ENCODE measurements around the gene WNT5A.
"Not testable (repeated sequence)": the region's sequence is repeated elsewhere in the genome, so short reads cannot be mapped to it uniquely, and the experiment has no call there.

The WNT5A gene

DNA sequence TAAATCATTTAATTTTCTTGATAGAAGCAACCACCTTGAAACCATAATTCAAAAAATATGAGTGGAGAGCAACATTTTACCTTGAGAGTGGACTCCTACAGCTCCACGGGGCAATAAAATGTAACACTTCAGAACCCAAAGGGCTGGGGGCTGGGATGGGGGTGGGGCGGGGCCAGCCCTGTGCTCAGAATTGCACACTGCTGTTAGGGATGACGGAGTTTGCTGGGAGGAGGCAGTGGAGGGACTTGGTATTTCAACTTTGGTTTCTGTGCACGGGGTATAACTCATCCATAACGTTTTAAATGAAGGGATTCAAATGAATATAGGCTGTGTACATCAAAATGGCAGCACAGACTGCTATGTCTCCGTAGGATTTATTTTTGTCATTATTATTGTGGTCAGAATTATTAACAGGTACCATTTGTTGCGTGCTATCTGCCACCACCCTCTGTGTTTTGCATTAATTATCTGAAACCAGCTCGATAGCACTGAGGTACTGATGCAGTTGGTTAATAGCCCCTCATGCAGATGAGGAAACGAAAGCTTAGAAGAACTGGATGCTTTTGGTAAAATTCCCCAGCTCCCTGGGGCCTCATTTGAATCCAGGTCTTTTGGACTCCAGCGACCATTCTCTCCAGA lies 29.4 kb upstream of the WNT5A start:
- Histone ChIP-seq H3K27me3 (ENCODE audit: low read depth) (no peaks in the 10 kb centered on the region), H3K4me1 (peaks cover 41% of the 10 kb centered on the region), H3K9me3 (no peaks in the 10 kb centered on the region), H3K36me3 (replicated peaks) (no peaks in the 10 kb centered on the region), H3K4me3 (no peak overlapping the region)
- no peak for DNase-seq (ENCODE audit: low spot score in 2 of 2)
- in situ Hi-C loops (cut with MboI; ENCODE audit: low sequenced_read_pairs) = no loop called here

GRCh38 chr3:55515550-55516246 lies 28.6 kb upstream of the WNT5A start:
- no peak overlapping the region for H3K4me3 ChIP-seq
- DNase-seq (ENCODE audit: low spot score in 2 of 2) = no peak
- no peaks in the 10 kb centered on the region for H3K36me3 ChIP-seq (replicated peaks)
- in situ Hi-C loops (cut with MboI; ENCODE audit: low sequenced_read_pairs) = no loop called here
- no peaks in the 10 kb centered on the region for H3K9me3 ChIP-seq
- H3K4me1 ChIP-seq = peaks cover 43% of the 10 kb centered on the region
- no peaks in the 10 kb centered on the region for H3K27me3 ChIP-seq (ENCODE audit: low read depth)

DNA sequence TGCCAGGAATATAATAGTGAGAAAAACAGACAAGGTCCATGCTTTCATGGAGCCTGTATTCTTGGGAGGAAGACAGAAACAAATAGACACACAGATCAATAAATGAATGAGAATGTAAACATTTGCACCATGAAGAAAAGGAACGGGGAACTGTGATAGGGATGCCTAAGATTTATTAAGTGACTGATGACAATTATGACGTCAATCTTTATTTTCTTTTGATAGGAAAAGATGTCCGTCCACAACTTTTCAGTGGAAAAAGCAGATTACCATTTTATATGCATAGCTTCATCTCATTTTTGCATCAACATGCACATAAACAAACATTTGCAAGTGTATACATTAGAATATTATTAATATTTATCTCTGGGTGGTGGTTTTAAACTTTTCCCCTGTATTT lies 27.9 kb upstream of the WNT5A start:
- no peak for DNase-seq (ENCODE audit: low spot score in 2 of 2)
- peaks cover 43% of the 10 kb centered on the region for H3K4me1 ChIP-seq
- H3K36me3 ChIP-seq (replicated peaks) = no peaks in the 10 kb centered on the region
- H3K4me3 ChIP-seq = no peak overlapping the region
- no peaks in the 10 kb centered on the region for H3K9me3 ChIP-seq
- H3K27me3 ChIP-seq (ENCODE audit: low read depth) = no peaks in the 10 kb centered on the region
- in situ Hi-C loops (cut with MboI; ENCODE audit: low sequenced_read_pairs) = no loop called here

DNA sequence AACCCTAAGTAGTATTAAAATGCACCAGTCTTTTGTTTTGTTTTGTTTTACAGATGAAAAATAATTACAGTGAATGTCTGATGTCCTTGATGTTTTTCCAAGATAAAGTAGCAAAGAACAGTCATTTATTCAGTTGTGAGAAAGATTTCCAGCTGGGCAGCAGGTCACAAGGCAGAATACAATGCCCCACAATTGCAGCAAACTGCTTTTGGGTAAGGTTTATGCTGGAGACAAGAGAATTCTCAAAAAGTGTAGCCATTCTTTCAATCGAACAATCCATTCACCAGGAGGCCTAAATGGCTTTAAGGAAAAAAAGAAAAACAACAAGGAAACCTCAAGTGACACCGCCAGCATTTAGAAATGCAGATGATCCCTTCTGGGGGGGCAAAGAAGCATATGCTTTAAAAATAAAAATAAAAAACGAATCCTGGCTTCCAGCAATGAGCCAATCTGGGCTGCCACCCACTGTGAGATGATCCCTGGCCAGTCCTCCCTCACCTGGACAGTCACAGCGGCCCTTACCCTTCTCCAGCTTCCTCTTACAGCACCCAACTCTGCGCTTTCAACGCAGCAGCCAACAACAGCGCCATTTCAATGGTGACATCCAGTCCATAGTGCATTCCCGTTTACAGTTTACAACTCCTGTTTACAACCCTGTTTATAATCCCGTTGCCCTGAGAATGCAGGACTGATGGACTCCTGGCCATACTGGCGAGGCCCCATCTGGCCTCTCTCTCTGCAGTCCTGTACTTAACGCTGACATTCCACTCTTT lies 25.7 kb upstream of the WNT5A start:
- Histone ChIP-seq H3K27me3 (ENCODE audit: low read depth) (no peaks in the 10 kb centered on the region), H3K9me3 (no peaks in the 10 kb centered on the region), H3K4me1 (peaks cover 26% of the 10 kb centered on the region), H3K36me3 (replicated peaks) (no peaks in the 10 kb centered on the region), H3K4me3 (no peak overlapping the region)
- DNase-seq (ENCODE audit: low spot score in 2 of 2) = peak; percentile 59 to 82
- in situ Hi-C loops (cut with MboI; ENCODE audit: low sequenced_read_pairs) = no loop called here

- DNase-seq (ENCODE audit: low spot score in 2 of 2) = peak in 1 of 2 experiments; percentile 17
- no peaks in the 10 kb centered on the region for H3K27me3 ChIP-seq (ENCODE audit: low read depth)
- H3K36me3 ChIP-seq (replicated peaks) = no peaks in the 10 kb centered on the region
- H3K4me1 ChIP-seq = peaks cover 26% of the 10 kb centered on the region
- no peak overlapping the region for H3K4me3 ChIP-seq
- in situ Hi-C loops (cut with MboI; ENCODE audit: low sequenced_read_pairs) = no loop called here
- H3K9me3 ChIP-seq = no peaks in the 10 kb centered on the region
Observed at GRCh38 chr3:55511895-55512570, 24.9 kb upstream of the WNT5A start.

- H3K27me3 ChIP-seq (ENCODE audit: low read depth) = no peaks in the 10 kb centered on the region
- no peak overlapping the region for H3K4me3 ChIP-seq
- H3K36me3 ChIP-seq (replicated peaks) = no peaks in the 10 kb centered on the region
- H3K9me3 ChIP-seq = no peaks in the 10 kb centered on the region
- peaks cover 18% of the 10 kb centered on the region for H3K4me1 ChIP-seq
- DNase-seq (ENCODE audit: low spot score in 2 of 2) = no peak
- in situ Hi-C loops (cut with MboI; ENCODE audit: low sequenced_read_pairs) = no loop called here
Observed at GRCh38 chr3:55508335-55508734, 21.2 kb upstream of the WNT5A start.

- Histone ChIP-seq H3K4me1 (peaks cover 13% of the 10 kb centered on the region), H3K36me3 (replicated peaks) (no peaks in the 10 kb centered on the region), H3K4me3 (no peak overlapping the region), H3K9me3 (no peaks in the 10 kb centered on the region), H3K27me3 (ENCODE audit: low read depth) (no peaks in the 10 kb centered on the region)
- in situ Hi-C loops (cut with MboI; ENCODE audit: low sequenced_read_pairs) = no loop called here
- no peak for DNase-seq (ENCODE audit: low spot score in 2 of 2)
Observed at GRCh38 chr3:55507808-55508207, 20.7 kb upstream of the WNT5A start.

DNA sequence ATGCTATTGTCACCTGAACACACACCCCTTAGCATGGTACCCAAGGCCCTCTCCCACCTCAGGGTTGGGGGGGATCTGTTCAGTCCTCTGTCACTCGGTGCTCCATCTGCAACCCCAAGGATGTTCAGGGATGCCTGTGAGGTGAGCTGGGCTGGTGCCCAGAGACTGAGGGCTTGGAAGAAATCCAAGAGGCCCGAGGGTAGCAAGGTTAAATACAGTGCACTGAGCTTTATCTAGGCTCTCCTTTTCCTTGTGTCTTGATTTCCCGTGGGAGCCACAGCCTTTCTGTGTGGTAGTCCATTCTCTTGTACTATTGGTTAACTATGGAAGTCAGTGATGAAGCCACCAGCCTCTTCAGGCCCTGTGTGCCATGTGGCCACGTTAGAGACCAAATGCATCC lies 18.7 kb upstream of the WNT5A start:
- no peaks in the 10 kb centered on the region for H3K27me3 ChIP-seq (ENCODE audit: low read depth)
- H3K9me3 ChIP-seq = no peaks in the 10 kb centered on the region
- in situ Hi-C loops (cut with MboI; ENCODE audit: low sequenced_read_pairs) = no loop called here
- DNase-seq (ENCODE audit: low spot score in 2 of 2) = no peak
- no peaks in the 10 kb centered on the region for H3K36me3 ChIP-seq (replicated peaks)
- H3K4me3 ChIP-seq = no peak overlapping the region
- H3K4me1 ChIP-seq = no peaks in the 10 kb centered on the region; the same call in 1 of the 2 replicates

DNA sequence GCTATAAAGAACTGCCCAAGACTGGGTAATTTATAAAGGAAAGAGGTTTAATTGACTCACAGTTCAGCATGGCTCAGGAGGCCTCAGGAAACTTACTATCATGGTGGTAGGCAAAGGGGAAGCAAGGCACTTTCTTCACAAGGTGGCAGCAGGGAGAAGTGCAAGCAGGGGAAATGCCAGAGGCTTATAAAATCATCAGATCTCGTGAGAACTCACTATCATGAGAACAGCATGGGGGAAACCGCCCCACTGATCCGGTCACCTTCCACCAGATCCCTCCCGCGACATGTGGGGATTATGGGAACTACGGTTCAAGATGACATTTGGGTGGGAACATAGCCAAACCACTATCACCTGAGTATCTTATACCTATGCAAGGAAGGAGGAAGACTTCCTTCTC lies 18.0 kb upstream of the WNT5A start:
- H3K36me3 ChIP-seq (replicated peaks); H3K27me3 ChIP-seq (ENCODE audit: low read depth); H3K4me3 ChIP-seq; H3K4me1 ChIP-seq; in situ Hi-C loops (cut with MboI; ENCODE audit: low sequenced_read_pairs); H3K9me3 ChIP-seq: not testable (repeated sequence)
- peak in 1 of 2 experiments; percentile 48 for DNase-seq (ENCODE audit: low spot score in 2 of 2)

- Histone ChIP-seq H3K9me3 (no peaks in the 10 kb centered on the region), H3K4me3 (no peak overlapping the region), H3K27me3 (ENCODE audit: low read depth) (no peaks in the 10 kb centered on the region), H3K4me1 (no peaks in the 10 kb centered on the region; the same call in 1 of the 2 replicates), H3K36me3 (replicated peaks) (no peaks in the 10 kb centered on the region)
- no peak for DNase-seq (ENCODE audit: low spot score in 2 of 2)
- in situ Hi-C loops (cut with MboI; ENCODE audit: low sequenced_read_pairs) = no loop called here
Observed at GRCh38 chr3:55501905-55502304, 14.8 kb upstream of the WNT5A start.

DNA sequence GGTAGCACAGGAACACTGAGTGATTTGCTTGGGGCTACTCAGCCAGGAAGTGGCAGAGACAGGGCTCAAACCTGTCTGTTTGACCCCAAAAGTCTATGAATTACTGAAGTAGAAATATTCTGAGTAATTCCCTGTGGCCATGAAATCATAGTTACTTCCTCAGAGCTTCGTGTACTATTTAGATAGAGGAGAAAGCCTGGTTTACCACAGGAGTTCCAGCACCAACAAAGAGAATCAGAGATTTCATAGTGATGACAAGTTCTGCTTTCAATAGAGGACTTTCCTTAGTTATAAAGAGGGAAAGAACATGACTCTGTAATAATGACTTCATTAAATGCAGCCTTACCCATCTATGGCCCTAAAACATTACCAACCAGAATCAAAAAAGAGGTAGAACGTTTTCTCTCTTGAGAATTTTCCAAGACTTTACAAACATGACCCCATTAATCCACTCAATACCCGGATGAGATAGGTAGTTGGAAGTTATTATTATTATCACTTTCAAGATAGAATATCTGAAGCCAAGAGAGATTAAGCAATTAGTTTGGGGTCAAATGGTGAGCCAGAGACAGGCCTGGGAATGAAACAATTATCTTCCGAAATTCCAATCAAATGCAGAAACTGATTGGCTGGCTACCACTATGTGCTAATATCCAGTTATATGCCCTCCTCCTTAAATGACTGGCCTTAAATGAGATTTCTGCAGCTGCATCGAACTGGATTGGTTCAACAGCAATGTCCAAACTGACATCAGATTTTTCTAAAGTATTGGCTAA lies 13.6 kb upstream of the WNT5A start:
- H3K4me1 ChIP-seq = no peaks in the 10 kb centered on the region; the same call in 1 of the 2 replicates
- no peak overlapping the region for H3K4me3 ChIP-seq
- in situ Hi-C loops (cut with MboI; ENCODE audit: low sequenced_read_pairs) = no loop called here
- no peaks in the 10 kb centered on the region for H3K27me3 ChIP-seq (ENCODE audit: low read depth)
- no peaks in the 10 kb centered on the region for H3K9me3 ChIP-seq
- DNase-seq (ENCODE audit: low spot score in 2 of 2) = no peak
- H3K36me3 ChIP-seq (replicated peaks) = no peaks in the 10 kb centered on the region

GRCh38 chr3:55498520-55498919 lies 11.4 kb upstream of the WNT5A start:
- no peak for DNase-seq (ENCODE audit: low spot score in 2 of 2)
- in situ Hi-C loops (cut with MboI; ENCODE audit: low sequenced_read_pairs) = loop anchor here (25.0 kb wide), 1 partner anchor 764 kb away; no protein-coding TSS in a partner anchor
- Histone ChIP-seq H3K9me3 (no peaks in the 10 kb centered on the region), H3K4me1 (no peaks in the 10 kb centered on the region), H3K4me3 (no peak overlapping the region), H3K36me3 (replicated peaks) (no peaks in the 10 kb centered on the region), H3K27me3 (ENCODE audit: low read depth) (no peaks in the 10 kb centered on the region)

DNA sequence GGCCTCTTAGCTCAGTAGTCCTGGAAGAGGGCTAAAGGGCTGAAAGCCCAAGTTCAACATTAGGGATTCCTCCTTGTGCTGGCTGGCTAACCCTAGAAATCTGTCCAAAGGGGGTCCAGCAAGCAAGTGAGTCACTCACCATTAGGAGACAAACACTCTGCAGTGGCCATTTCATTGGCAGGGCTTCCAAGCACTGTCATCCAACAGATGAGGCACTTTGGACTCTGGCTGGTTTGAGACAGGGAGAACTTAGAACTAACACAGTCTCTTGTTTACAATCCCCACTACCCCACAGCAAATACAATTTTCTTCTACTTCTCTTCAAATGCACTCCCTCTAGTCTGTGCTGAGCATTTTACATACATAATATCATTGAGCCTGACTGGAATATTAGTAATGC lies 10.1 kb upstream of the WNT5A start:
- H3K4me1 ChIP-seq = no peaks in the 10 kb centered on the region
- no peaks in the 10 kb centered on the region for H3K27me3 ChIP-seq (ENCODE audit: low read depth)
- H3K9me3 ChIP-seq = no peaks in the 10 kb centered on the region
- no peak overlapping the region for H3K4me3 ChIP-seq
- no peak for DNase-seq (ENCODE audit: low spot score in 2 of 2)
- no peaks in the 10 kb centered on the region for H3K36me3 ChIP-seq (replicated peaks)
- in situ Hi-C loops (cut with MboI; ENCODE audit: low sequenced_read_pairs) = loop anchor here (25.0 kb wide), 1 partner anchor 765 kb away; no protein-coding TSS in a partner anchor
